ENCODE results near the gene WARS2.

The WARS2 gene

GRCh38 chr1:119108988-119109387 is 31.5 kb downstream of the WARS2 start:
- no peak for DNase-seq (ENCODE audit: low spot score)
- Histone ChIP-seq H3K27me3 (ENCODE audit: insufficient read depth, poor library complexity, severe bottlenecking) (no peaks in the 10 kb centered on the region), H3K9me3 (ENCODE audit: severe bottlenecking) (no peaks in the 10 kb centered on the region), H3K4me1 (ENCODE audit: insufficient read depth, poor library complexity, severe bottlenecking) (no peaks in the 10 kb centered on the region), H3K27ac (ENCODE audit: poor library complexity, severe bottlenecking) (no peak overlapping the region), H3K36me3 (ENCODE audit: low read depth) (no peaks in the 10 kb centered on the region), H3K4me3 (ENCODE audit: severe bottlenecking) (no peak overlapping the region)
- no peak for TF ChIP-seq CTCF (IDR thresholded peaks at IDR 0.05; ENCODE audit: poor library complexity, severe bottlenecking)
- ATAC-seq (ENCODE audit: low read depth): no peak

- Histone ChIP-seq H3K36me3 (ENCODE audit: low read depth) (no peaks in the 10 kb centered on the region), H3K27me3 (ENCODE audit: insufficient read depth, poor library complexity, severe bottlenecking) (no peaks in the 10 kb centered on the region), H3K27ac (ENCODE audit: poor library complexity, severe bottlenecking) (no peak overlapping the region), H3K4me3 (ENCODE audit: severe bottlenecking) (no peak overlapping the region), H3K4me1 (ENCODE audit: insufficient read depth, poor library complexity, severe bottlenecking) (no peaks in the 10 kb centered on the region), H3K9me3 (ENCODE audit: severe bottlenecking) (no peaks in the 10 kb centered on the region)
- TF ChIP-seq CTCF (IDR thresholded peaks at IDR 0.05; ENCODE audit: poor library complexity, severe bottlenecking): no peak
- no peak for ATAC-seq (ENCODE audit: low read depth)
- no peak for DNase-seq (ENCODE audit: low spot score)
Observed at GRCh38 chr1:119103764-119104163, 36.7 kb downstream of the WARS2 start.

GRCh38 chr1:119102051-119102450 is 38.4 kb downstream of the WARS2 start:
- TF ChIP-seq CTCF (IDR thresholded peaks at IDR 0.05; ENCODE audit: poor library complexity, severe bottlenecking): no peak
- Histone ChIP-seq H3K9me3 (ENCODE audit: severe bottlenecking) (no peaks in the 10 kb centered on the region), H3K27me3 (ENCODE audit: insufficient read depth, poor library complexity, severe bottlenecking) (no peaks in the 10 kb centered on the region), H3K36me3 (ENCODE audit: low read depth) (no peaks in the 10 kb centered on the region), H3K4me3 (ENCODE audit: severe bottlenecking) (no peak overlapping the region), H3K4me1 (ENCODE audit: insufficient read depth, poor library complexity, severe bottlenecking) (no peaks in the 10 kb centered on the region), H3K27ac (ENCODE audit: poor library complexity, severe bottlenecking) (no peak overlapping the region)
- DNase-seq (ENCODE audit: low spot score) (no peak), ATAC-seq (ENCODE audit: low read depth) (no peak)

- Histone ChIP-seq H3K4me1 (ENCODE audit: insufficient read depth, poor library complexity, severe bottlenecking) (no peaks in the 10 kb centered on the region), H3K36me3 (ENCODE audit: low read depth) (no peaks in the 10 kb centered on the region), H3K9me3 (ENCODE audit: severe bottlenecking) (no peaks in the 10 kb centered on the region), H3K4me3 (ENCODE audit: severe bottlenecking) (no peak overlapping the region), H3K27me3 (ENCODE audit: insufficient read depth, poor library complexity, severe bottlenecking) (no peaks in the 10 kb centered on the region), H3K27ac (ENCODE audit: poor library complexity, severe bottlenecking) (no peak overlapping the region)
- ATAC-seq (ENCODE audit: low read depth) (no peak), DNase-seq (ENCODE audit: low spot score) (no peak)
- no peak for TF ChIP-seq CTCF (IDR thresholded peaks at IDR 0.05; ENCODE audit: poor library complexity, severe bottlenecking)
Observed at GRCh38 chr1:119101563-119101962, 38.9 kb downstream of the WARS2 start.

- no peaks in the 10 kb centered on the region for H3K4me1 ChIP-seq (ENCODE audit: insufficient read depth, poor library complexity, severe bottlenecking)
- H3K4me3 ChIP-seq (ENCODE audit: severe bottlenecking): no peak overlapping the region
- no peak overlapping the region for H3K27ac ChIP-seq (ENCODE audit: poor library complexity, severe bottlenecking)
- H3K27me3 ChIP-seq (ENCODE audit: insufficient read depth, poor library complexity, severe bottlenecking): no peaks in the 10 kb centered on the region
- no peaks in the 10 kb centered on the region for H3K9me3 ChIP-seq (ENCODE audit: severe bottlenecking)
- no peak for ATAC-seq (ENCODE audit: low read depth)
- no peak for DNase-seq (ENCODE audit: low spot score)
- H3K36me3 ChIP-seq (ENCODE audit: low read depth): no peaks in the 10 kb centered on the region
- TF ChIP-seq CTCF (IDR thresholded peaks at IDR 0.05; ENCODE audit: poor library complexity, severe bottlenecking): no peak
Observed at GRCh38 chr1:119099775-119100174, 40.7 kb downstream of the WARS2 start.

Data from RWPE2 (cell line).